Measurements from ENCODE around the gene RETREG3. TPM values are rescaled to one million over a fixed set of nuclear protein-coding genes. Genes with fewer than 3 reads are reported as not detected.
A peak's percentile ranks its signal among the peaks of the same experiment; 100 is the strongest.

The RETREG3 gene
- total and polyA plus RNA-seq, 2 of the 13 experiments (the other 11 are each of a cell fraction or from before 2014, with no cell fraction given) = 47.0 to 55.8 TPM

GRCh38 chr17:42554250-42555121 is 54.7 kb downstream of the RETREG3 start (continued):
- TF ChIP-seq, protein P1, sequence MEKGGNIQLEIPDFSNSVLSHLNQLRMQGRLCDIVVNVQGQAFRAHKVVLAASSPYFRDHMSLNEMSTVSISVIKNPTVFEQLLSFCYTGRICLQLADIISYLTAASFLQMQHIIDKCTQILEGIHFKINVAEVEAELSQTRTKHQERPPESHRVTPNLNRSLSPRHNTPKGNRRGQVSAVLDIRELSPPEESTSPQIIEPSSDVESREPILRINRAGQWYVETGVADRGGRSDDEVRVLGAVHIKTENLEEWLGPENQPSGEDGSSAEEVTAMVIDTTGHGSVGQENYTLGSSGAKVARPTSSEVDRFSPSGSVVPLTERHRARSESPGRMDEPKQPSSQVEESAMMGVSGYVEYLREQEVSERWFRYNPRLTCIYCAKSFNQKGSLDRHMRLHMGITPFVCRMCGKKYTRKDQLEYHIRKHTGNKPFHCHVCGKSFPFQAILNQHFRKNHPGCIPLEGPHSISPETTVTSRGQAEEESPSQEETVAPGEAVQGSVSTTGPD (CRISPR knock-in tag; IDR thresholded peaks at IDR 0.05) = no peak; the same call in 1 of the 2 replicates
- TF ChIP-seq, protein P2, sequence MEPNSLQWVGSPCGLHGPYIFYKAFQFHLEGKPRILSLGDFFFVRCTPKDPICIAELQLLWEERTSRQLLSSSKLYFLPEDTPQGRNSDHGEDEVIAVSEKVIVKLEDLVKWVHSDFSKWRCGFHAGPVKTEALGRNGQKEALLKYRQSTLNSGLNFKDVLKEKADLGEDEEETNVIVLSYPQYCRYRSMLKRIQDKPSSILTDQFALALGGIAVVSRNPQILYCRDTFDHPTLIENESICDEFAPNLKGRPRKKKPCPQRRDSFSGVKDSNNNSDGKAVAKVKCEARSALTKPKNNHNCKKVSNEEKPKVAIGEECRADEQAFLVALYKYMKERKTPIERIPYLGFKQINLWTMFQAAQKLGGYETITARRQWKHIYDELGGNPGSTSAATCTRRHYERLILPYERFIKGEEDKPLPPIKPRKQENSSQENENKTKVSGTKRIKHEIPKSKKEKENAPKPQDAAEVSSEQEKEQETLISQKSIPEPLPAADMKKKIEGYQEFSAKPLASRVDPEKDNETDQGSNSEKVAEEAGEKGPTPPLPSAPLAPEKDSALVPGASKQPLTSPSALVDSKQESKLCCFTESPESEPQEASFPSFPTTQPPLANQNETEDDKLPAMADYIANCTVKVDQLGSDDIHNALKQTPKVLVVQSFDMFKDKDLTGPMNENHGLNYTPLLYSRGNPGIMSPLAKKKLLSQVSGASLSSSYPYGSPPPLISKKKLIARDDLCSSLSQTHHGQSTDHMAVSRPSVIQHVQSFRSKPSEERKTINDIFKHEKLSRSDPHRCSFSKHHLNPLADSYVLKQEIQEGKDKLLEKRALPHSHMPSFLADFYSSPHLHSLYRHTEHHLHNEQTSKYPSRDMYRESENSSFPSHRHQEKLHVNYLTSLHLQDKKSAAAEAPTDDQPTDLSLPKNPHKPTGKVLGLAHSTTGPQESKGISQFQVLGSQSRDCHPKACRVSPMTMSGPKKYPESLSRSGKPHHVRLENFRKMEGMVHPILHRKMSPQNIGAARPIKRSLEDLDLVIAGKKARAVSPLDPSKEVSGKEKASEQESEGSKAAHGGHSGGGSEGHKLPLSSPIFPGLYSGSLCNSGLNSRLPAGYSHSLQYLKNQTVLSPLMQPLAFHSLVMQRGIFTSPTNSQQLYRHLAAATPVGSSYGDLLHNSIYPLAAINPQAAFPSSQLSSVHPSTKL (CRISPR knock-in tag; IDR thresholded peaks at IDR 0.05) = peak; percentile 77
- TF ChIP-seq ZNF598 (CRISPR knock-in tag; IDR thresholded peaks at IDR 0.05; ENCODE audit: borderline replicate concordance) (no peak; the same call in 1 of the 2 replicates), ZNF160 (CRISPR knock-in tag; IDR thresholded peaks at IDR 0.05) (peak; percentile 68; the same call in 1 of the 2 replicates), KMT2B (CRISPR knock-in tag; IDR thresholded peaks at IDR 0.05) (peak; percentile 84), ZNF317 (CRISPR knock-in tag; IDR thresholded peaks at IDR 0.05) (no peak)
- TF ChIP-seq, protein P3, sequence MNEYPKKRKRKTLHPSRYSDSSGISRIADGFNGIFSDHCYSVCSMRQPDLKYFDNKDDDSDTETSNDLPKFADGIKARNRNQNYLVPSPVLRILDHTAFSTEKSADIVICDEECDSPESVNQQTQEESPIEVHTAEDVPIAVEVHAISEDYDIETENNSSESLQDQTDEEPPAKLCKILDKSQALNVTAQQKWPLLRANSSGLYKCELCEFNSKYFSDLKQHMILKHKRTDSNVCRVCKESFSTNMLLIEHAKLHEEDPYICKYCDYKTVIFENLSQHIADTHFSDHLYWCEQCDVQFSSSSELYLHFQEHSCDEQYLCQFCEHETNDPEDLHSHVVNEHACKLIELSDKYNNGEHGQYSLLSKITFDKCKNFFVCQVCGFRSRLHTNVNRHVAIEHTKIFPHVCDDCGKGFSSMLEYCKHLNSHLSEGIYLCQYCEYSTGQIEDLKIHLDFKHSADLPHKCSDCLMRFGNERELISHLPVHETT (CRISPR knock-in tag; conservative IDR thresholded peaks at IDR 0.05) = peak; percentile 95

All from HepG2 (cell line).